ENCODE measurements around the gene KLHL36. TPM values are rescaled to one million over a fixed set of nuclear protein-coding genes. Genes with fewer than 3 reads are reported as not detected.

KLHL36 gene
- total and polyA plus RNA-seq, 9 of the 15 experiments (the other 6 are each of a cell fraction or from before 2014, with no cell fraction given): 2.1 to 51.2 (median 18.5) TPM

DNA sequence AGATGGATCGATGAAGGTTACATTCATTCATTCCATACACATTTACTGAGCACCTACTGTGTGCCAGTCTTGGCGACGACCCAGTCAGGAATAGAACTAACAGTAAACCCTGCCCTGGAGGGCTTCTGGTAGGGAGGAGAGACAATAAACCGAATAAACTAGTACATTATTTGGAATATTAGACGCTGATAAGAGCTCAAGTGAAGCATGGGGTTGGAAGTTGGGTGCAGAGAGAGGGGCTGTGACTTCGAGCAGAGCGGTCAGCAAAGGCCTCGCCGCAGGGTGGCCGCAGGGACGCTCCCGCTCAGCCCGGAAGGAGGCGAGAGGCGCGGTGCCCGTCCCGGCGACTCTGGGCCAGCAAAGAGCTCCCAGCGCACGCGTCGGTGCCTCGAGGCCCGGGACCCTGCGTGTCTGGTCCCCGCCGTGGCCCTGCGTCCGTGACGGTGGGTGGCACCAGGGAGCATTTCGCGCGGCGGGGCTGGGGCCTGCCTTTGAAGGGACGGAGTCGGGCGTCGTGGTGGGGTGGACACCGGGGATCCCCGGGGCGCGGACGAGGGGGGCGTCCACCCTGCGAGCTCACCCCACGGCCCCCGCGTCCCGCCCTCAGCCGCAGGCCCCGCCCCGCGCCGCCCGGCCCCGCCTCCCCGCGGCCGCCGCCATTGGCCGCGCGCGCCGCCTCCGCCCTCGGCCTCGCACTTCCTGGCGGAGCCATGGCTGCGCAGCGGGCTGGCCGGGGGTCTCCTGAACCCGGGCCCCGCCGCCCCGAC lies at the start of gene KLHL36 (continued):
- TF ChIP-seq, protein P1, sequence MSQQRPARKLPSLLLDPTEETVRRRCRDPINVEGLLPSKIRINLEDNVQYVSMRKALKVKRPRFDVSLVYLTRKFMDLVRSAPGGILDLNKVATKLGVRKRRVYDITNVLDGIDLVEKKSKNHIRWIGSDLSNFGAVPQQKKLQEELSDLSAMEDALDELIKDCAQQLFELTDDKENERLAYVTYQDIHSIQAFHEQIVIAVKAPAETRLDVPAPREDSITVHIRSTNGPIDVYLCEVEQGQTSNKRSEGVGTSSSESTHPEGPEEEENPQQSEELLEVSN (IDR thresholded peaks at IDR 0.05; ENCODE audit: borderline replicate concordance in 1 of 2, extremely low read depth in 1 of 2, insufficient read depth in 1 of 2, insufficient read length in 1 of 2, low read depth in 1 of 2, low read length in 1 of 2, poor library complexity in 1 of 2, severe bottlenecking in 1 of 2): peak; percentile 90 to 96
- TF ChIP-seq CBFA2T2 (conservative IDR thresholded peaks at IDR 0.05) (no peak), CREB1 (IDR thresholded peaks at IDR 0.05) (no peak; the same call in 1 of the 2 replicates), CREB1 (CRISPR knock-in tag; IDR thresholded peaks at IDR 0.05) (peak; percentile 67), HDAC8 (tag; IDR thresholded peaks at IDR 0.05) (0 out of 2 replicates have a peak, but pooled peaks have one; percentile 51), SUPT5H (IDR thresholded peaks at IDR 0.05) (peak; percentile 57), JUNB (CRISPR knock-in tag; conservative IDR thresholded peaks at IDR 0.05) (no peak), FOXK1 (CRISPR knock-in tag; IDR thresholded peaks at IDR 0.05; ENCODE audit: borderline replicate concordance) (peak; percentile 86; the same call in 1 of the 2 replicates), ZNF444 (CRISPR knock-in tag; IDR thresholded peaks at IDR 0.05) (no peak), E2F3 (CRISPR knock-in tag; IDR thresholded peaks at IDR 0.05) (peak; percentile 70), CBX3 (IDR thresholded peaks at IDR 0.05; ENCODE audit: borderline replicate concordance in 1 of 2, low read length in 2 of 2) (peak in 1 of 2 experiments; percentile 40; a peak in 1 of 3 replicates), ZBTB9 (CRISPR knock-in tag; IDR thresholded peaks at IDR 0.05) (peak; percentile 72; the same call in 1 of the 2 replicates), ATF7 (IDR thresholded peaks at IDR 0.05) (peak; percentile 35; the same call in 1 of the 2 replicates), RB1 (IDR thresholded peaks at IDR 0.05; ENCODE audit: low read depth) (peak; percentile 63; the same call in 1 of the 2 replicates), POLR2AphosphoS5 (IDR thresholded peaks at IDR 0.05; ENCODE audit: control insufficient read depth, insufficient read depth, low read depth, low read length) (no peak), ELF2 (CRISPR knock-in tag; IDR thresholded peaks at IDR 0.05) (0 out of 2 replicates have a peak, but pooled peaks have one; percentile 16)
- TF ChIP-seq, protein P2, sequence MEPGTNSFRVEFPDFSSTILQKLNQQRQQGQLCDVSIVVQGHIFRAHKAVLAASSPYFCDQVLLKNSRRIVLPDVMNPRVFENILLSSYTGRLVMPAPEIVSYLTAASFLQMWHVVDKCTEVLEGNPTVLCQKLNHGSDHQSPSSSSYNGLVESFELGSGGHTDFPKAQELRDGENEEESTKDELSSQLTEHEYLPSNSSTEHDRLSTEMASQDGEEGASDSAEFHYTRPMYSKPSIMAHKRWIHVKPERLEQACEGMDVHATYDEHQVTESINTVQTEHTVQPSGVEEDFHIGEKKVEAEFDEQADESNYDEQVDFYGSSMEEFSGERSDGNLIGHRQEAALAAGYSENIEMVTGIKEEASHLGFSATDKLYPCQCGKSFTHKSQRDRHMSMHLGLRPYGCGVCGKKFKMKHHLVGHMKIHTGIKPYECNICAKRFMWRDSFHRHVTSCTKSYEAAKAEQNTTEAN (CRISPR knock-in tag; IDR thresholded peaks at IDR 0.05): no peak
- TF ChIP-seq, protein P3, sequence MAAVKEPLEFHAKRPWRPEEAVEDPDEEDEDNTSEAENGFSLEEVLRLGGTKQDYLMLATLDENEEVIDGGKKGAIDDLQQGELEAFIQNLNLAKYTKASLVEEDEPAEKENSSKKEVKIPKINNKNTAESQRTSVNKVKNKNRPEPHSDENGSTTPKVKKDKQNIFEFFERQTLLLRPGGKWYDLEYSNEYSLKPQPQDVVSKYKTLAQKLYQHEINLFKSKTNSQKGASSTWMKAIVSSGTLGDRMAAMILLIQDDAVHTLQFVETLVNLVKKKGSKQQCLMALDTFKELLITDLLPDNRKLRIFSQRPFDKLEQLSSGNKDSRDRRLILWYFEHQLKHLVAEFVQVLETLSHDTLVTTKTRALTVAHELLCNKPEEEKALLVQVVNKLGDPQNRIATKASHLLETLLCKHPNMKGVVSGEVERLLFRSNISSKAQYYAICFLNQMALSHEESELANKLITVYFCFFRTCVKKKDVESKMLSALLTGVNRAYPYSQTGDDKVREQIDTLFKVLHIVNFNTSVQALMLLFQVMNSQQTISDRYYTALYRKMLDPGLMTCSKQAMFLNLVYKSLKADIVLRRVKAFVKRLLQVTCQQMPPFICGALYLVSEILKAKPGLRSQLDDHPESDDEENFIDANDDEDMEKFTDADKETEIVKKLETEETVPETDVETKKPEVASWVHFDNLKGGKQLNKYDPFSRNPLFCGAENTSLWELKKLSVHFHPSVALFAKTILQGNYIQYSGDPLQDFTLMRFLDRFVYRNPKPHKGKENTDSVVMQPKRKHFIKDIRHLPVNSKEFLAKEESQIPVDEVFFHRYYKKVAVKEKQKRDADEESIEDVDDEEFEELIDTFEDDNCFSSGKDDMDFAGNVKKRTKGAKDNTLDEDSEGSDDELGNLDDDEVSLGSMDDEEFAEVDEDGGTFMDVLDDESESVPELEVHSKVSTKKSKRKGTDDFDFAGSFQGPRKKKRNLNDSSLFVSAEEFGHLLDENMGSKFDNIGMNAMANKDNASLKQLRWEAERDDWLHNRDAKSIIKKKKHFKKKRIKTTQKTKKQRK (IDR thresholded peaks at IDR 0.05; ENCODE audit: borderline replicate concordance, low read depth, low read length): no peak
- TF ChIP-seq, protein P4, sequence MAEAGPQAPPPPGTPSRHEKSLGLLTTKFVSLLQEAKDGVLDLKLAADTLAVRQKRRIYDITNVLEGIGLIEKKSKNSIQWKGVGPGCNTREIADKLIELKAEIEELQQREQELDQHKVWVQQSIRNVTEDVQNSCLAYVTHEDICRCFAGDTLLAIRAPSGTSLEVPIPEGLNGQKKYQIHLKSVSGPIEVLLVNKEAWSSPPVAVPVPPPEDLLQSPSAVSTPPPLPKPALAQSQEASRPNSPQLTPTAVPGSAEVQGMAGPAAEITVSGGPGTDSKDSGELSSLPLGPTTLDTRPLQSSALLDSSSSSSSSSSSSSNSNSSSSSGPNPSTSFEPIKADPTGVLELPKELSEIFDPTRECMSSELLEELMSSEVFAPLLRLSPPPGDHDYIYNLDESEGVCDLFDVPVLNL (CRISPR knock-in tag; IDR thresholded peaks at IDR 0.05; ENCODE audit: low read depth): no peak
